HG02973 (cell line): ENCODE measurements around the gene RBM10.

Experiments
- ATAC-seq: cut with Tn5 transposase; IDR thresholded peaks from one replicate; pipeline ENCODE4 v1.9.1; 2021; ENCODE audit warnings: moderate library complexity; ENCODE audit not compliant: unreplicated experiment

The RBM10 gene

DNA sequence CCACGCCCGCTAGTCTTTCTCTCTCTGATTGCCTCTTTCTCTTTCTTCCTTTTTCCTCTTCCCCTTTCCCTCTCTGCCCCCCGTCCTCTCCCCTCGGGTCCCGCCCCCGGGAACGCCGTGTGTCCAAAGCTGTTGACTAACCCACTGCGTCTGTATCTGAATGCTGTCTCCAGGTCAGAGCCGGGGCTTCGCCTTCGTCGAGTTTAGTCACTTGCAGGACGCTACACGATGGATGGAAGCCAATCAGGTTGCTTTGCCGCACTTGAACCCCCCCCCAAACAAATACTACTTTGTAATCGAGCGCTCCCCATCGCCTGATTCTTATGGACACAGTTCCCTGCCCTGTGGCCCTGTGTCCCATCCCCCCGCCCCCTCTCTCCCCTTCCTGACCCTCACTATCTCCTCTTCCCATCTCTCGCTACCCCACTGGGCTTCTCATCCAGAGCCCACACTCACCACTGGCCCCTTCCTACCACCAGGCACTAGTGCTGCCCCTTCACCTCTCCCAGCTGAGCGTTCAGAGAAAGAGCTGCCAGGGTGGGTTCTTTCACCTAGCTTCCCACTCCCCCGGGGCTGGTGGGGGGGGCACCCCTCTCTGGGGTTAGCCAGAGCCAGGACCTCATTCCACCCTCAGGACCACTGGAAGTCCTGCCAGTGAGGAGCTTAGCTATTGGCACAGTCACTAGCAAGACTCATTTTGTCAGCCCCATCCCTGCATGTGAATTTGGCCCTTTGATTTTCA is 30.0 kb downstream of the RBM10 start:
- ATAC-seq = no peak

- no peak for ATAC-seq
Measured at GRCh38 chrX:47175588-47175980, 30.6 kb downstream of the RBM10 start.

DNA sequence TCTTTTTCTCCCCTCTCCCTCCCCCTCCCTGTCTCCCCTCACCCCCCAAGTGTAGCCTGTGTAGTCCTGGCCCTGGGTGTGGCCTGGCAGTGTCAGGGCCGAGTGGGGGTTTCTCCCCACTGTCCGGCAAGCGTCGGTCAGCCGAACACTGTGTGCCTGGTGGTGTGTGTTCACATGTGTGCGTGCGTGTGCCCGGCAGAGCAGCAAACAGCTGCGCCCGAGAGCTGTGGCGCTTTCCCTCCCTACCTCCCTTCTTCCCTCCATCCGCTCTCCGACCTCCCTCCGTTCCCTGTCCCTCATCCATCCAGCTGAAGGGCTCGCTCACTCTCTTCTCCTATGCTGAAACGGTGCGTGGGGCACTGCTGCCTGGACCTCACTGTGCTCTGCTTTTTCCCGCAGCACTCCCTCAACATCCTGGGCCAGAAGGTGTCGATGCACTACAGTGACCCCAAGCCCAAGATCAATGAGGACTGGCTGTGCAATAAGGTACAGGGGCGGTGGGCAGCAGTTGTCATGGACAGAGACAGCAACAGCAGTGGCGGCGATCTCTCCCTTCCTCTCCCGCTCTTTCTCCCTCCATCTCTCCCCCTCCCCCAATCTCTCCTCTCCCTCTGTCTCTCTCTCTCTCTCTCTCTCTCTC is 31.2 kb downstream of the RBM10 start:
- no peak for ATAC-seq

- ATAC-seq = no peak
Measured at GRCh38 chrX:47177079-47177478, 32.1 kb downstream of the RBM10 start.

- ATAC-seq = no peak
Measured at GRCh38 chrX:47178337-47178736, 33.3 kb downstream of the RBM10 start.

DNA sequence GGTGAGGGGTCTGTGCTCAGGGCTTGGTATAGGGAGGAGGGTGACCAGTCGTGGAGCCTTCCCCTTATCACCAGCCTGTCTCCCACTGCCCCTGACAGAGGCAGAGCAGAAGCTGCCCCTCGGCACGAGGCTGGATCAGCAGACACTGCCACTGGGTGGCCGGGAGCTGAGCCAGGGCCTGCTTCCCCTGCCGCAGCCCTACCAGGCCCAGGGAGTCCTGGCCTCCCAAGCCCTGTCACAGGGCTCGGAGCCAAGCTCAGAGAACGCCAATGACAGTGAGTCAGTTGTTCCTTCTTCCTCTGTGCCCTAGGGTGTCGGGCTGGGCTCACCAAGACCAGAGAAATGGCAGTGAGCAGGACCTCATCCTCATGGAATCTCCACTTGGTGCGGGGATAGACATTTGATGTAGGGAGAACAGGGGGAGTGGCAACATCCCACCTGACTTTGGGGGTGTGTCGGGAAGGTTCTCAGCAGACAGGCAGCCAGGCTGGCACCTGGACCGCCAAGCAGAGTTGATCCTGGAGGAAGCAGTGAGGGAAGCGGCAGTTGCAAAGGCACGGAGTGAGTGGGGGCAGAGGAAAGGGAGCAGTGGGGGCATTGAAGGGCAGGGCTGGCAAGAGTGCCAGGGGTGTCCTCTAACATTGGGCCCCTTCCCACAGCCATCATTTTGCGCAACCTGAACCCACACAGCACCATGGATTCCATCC is 34.4 kb downstream of the RBM10 start:
- ATAC-seq = no peak

GRCh38 chrX:47179928-47180255 is 34.9 kb downstream of the RBM10 start:
- ATAC-seq = no peak

DNA sequence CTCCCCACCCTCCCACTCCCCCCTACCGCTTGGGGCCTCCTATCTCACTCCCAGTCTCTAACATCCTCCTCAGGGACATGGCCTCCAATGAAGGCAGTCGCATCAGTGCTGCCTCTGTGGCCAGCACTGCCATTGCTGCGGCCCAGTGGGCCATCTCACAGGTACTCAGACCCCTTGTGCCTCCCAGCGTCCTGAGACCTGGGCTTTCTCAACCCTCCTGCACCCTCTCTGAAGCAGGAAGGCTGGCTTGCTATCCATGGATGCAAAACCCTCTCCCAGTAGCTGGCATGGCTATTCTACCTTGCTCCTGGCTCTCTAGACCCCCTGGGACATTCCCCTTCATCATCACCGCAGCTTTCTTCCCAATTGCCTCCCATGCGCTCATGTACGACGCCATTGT is 35.3 kb downstream of the RBM10 start:
- ATAC-seq = no peak

DNA sequence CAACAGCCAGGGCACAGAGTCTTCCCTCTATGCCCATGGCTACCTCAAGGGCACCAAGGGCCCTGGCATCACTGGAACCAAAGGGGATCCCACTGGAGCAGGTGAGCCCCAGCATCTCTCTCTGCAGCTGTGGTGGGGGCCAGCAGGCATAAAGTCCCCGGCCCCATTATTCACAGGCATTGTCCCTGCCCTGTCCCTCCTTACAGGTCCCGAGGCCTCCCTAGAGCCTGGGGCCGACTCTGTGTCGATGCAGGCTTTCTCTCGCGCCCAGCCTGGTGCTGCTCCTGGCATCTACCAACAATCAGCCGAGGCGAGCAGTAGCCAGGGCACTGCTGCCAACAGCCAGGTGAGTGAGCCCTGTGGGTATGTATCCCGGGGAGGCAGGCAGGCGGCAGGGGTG is 36.3 kb downstream of the RBM10 start:
- no peak for ATAC-seq

DNA sequence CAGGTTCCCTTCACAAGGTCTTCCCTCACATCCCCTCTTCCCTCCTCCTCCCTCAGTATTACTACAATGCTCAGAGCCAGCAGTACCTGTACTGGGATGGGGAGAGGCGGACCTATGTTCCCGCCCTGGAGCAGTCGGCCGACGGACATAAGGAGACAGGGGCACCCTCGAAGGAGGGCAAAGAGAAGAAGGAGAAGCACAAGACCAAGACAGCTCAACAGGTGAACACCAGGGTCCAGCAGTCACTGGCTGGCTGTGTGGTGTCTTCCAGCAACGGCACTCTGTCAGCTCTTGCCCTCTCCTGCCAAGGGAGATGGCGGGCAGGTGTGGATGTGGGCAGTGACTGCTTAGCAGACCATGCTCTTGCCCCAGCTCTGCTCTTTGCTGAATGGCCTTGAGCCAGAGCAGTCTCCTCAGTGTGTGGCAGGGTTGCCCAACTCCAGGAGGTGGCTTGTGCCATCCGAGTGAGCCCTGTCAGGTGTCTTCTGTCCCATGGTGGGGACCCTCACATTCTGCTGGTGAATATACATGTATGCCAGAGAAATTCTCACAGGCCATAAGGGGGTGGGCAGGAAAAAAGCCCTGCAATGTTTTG is 37.2 kb downstream of the RBM10 start:
- no peak for ATAC-seq

DNA sequence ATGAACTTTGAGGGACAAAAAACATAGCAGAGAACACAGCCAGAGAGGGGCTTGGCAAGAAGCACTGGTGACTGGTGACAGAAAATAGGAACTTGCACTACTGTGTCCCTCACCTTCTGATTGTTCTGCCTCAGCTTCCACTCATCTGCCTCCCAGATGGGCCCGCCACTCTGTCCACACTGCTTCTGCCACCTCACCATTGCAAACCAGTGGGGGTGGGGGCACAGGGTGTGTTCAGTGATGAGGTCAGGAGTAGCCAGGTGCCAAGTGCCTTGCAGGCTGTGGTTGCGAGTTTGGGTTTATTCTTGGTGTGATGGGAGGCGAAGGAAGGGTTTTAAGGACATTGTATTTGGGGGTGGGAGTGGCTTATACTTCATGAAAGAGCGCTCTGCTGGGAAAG is 39.5 kb downstream of the RBM10 start:
- no peak for ATAC-seq

GRCh38 chrX:47185241-47185640 is 40.2 kb downstream of the RBM10 start:
- ATAC-seq = no peak

- no peak for ATAC-seq
Measured at GRCh38 chrX:47186096-47186740, 41.2 kb downstream of the RBM10 start.

- ATAC-seq = no peak
Measured at GRCh38 chrX:47187106-47187677, 42.2 kb downstream of the RBM10 start.

GRCh38 chrX:47189906-47190305 is 44.9 kb downstream of the RBM10 start:
- ATAC-seq = no peak

DNA sequence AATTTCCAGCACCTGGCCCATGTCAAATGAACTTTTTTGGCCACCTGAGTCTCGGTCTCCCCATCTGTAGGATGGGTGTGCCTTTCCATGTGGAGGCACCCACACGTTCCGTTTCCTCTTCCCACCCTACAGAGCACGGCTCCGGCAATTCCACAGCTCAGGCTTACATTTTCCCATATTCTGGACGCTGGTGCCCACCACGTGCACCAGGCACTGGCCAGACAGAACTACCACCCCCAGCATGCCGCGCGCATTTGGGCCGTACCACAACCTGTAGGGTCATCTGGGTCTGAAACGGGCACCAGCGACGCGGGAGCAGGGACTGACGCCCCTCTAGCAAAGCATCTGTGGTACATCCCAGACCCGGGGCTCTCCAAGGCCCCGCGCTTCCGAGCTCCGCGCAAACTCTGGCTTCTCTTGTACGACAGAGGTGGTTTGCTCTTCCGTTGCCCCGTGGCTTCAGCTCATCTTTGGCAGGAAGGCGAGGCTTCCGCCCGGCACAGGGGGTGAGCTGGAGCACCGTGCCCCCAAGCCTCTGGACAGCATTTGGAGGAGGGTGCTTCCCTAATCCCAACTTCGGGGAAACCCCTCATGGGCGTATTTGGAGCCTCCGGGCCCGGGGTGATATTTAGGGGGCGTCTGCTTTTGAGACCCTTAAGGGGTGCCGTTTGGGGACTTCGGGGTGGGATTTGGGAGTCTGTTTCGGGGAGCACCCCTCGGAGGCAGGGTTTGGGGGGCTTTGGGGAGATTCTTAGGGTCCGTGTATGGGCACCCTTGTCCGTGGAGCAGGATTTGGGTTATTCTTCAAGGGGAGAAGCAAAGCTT is 45.6 kb downstream of the RBM10 start:
- ATAC-seq = peak; percentile 50

DNA sequence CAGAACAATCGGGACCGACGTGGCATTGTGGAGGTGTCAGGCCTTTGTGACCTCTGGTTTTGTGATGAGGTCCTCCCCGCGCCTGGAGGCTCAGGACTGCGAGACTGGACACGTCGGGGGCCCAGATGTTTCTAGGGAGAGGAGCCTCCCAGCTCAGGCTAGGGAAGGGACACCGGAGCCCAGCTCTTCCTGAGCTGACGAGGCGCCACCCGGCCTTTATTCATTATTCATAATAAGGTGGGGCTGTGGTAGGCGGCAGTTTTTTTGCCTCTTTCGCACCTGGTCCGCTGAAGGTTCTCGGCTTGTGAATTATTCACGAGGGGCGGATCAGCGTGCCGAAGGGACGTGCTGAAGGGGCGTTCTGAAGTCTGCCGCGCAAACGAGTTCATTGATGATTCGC is 46.3 kb downstream of the RBM10 start:
- no peak for ATAC-seq

- no peak for ATAC-seq
Measured at GRCh38 chrX:47191806-47192401, 46.9 kb downstream of the RBM10 start.

GRCh38 chrX:47193475-47194193 is 48.6 kb downstream of the RBM10 start, which contains the start of gene UBA1:
Gene UBA1, plus strand, starts transcription at chrX:47193829. Its CDS starts 4,974 bp downstream, at chrX:47198803.
- peak; percentile 67 for ATAC-seq
